Measurements from ENCODE around the gene FCRLA.

GRCh38 chr1:161721738-161722343 lies 14.8 kb downstream of the FCRLA start:
- TF ChIP-seq BHLHE40 (IDR thresholded peaks at IDR 0.05; ENCODE audit: low read depth, low read length): no peak
- no peak for TF ChIP-seq KDM5A (IDR thresholded peaks at IDR 0.05)
- TF ChIP-seq POLR2AphosphoS2 (conservative IDR thresholded peaks at IDR 0.05; ENCODE audit: low read length): no peak
- TF ChIP-seq REST (IDR thresholded peaks at IDR 0.05): no peak
- no peak for TF ChIP-seq RNF2 (IDR thresholded peaks at IDR 0.05; ENCODE audit: borderline replicate concordance, low read depth)
- no peak for TF ChIP-seq CTCF (IDR thresholded peaks at IDR 0.05)

All from A549 (cell line).